ENCODE results near the gene CWF19L2. TPM values are rescaled to one million over a fixed set of nuclear protein-coding genes. Genes with fewer than 3 reads are reported as not detected.

The CWF19L2 gene
- total and polyA plus RNA-seq, 2 of the 8 experiments (the other 6 are each of a cell fraction or from before 2014, with no cell fraction given), result 2.2 to 16.6 TPM

GRCh38 chr11:107337917-107338316 is 119.7 kb downstream of the CWF19L2 start (continued):
- TF ChIP-seq RBBP5 (IDR thresholded peaks at IDR 0.05; ENCODE audit: borderline replicate concordance, low read depth, low read length) (no peak), CBX5 (IDR thresholded peaks at IDR 0.05; ENCODE audit: low read depth, low read length) (no peak), USF2 (IDR thresholded peaks at IDR 0.05; ENCODE audit: low read length) (no peak), TEAD4 (IDR thresholded peaks at IDR 0.05; ENCODE audit: low read depth, low read length) (no peak), YY1 (IDR thresholded peaks at IDR 0.05; ENCODE audit: low read depth, low read length) (no peak), JUND (IDR thresholded peaks at IDR 0.05; ENCODE audit: low read length) (no peak)
